HG03139 (cell line): Measurements from ENCODE around the gene SFMBT2.
"Not testable (repeated sequence)": the region's sequence is repeated elsewhere in the genome, so short reads cannot be mapped to it uniquely, and the experiment has no call there.

Experiments used
- ATAC-seq: cut with Tn5 transposase; IDR thresholded peaks from one replicate; pipeline ENCODE4 v1.9.1; 2021; ENCODE audit not compliant: unreplicated experiment

Gene SFMBT2

GRCh38 chr10:7333961-7334641 lies 76.7 kb downstream of the SFMBT2 start:
- ATAC-seq: no peak

- ATAC-seq: no peak
These were observed 81.6 kb downstream of the SFMBT2 start for GRCh38 chr10:7329219-7329618.

GRCh38 chr10:7327885-7328284 lies 82.9 kb downstream of the SFMBT2 start:
- ATAC-seq: no peak

- no peak for ATAC-seq
These were observed 88.2 kb downstream of the SFMBT2 start for GRCh38 chr10:7322623-7323022.

GRCh38 chr10:7320072-7320471 lies 90.8 kb downstream of the SFMBT2 start:
- no peak for ATAC-seq

- ATAC-seq: no peak
These were observed 91.2 kb downstream of the SFMBT2 start for GRCh38 chr10:7319632-7320031.

- ATAC-seq: no peak
These were observed 92.0 kb downstream of the SFMBT2 start for GRCh38 chr10:7318836-7319235.

- no peak for ATAC-seq
These were observed 92.9 kb downstream of the SFMBT2 start for GRCh38 chr10:7317786-7318446.

- no peak for ATAC-seq
These were observed 94.0 kb downstream of the SFMBT2 start for GRCh38 chr10:7316839-7317238.

- no peak for ATAC-seq
These were observed 94.9 kb downstream of the SFMBT2 start for GRCh38 chr10:7315906-7316305.

GRCh38 chr10:7314170-7314569 lies 96.7 kb downstream of the SFMBT2 start:
- ATAC-seq: no peak

GRCh38 chr10:7312488-7312857 lies 98.4 kb downstream of the SFMBT2 start:
- no peak for ATAC-seq

GRCh38 chr10:7311850-7312487 lies 98.9 kb downstream of the SFMBT2 start:
- not testable (repeated sequence) for ATAC-seq

GRCh38 chr10:7311218-7311849 lies 99.5 kb downstream of the SFMBT2 start:
- ATAC-seq: no peak

- ATAC-seq: no peak
These were observed 100.8 kb downstream of the SFMBT2 start for GRCh38 chr10:7310076-7310475.

- ATAC-seq: no peak
These were observed 102.0 kb downstream of the SFMBT2 start for GRCh38 chr10:7308826-7309225.

- no peak for ATAC-seq
These were observed 104.2 kb downstream of the SFMBT2 start for GRCh38 chr10:7306616-7307015.

GRCh38 chr10:7306147-7306546 lies 104.7 kb downstream of the SFMBT2 start:
- no peak for ATAC-seq

GRCh38 chr10:7305053-7305452 lies 105.8 kb downstream of the SFMBT2 start:
- ATAC-seq: no peak

- no peak for ATAC-seq
These were observed 106.7 kb downstream of the SFMBT2 start for GRCh38 chr10:7304110-7304509.

- no peak for ATAC-seq
These were observed 107.8 kb downstream of the SFMBT2 start for GRCh38 chr10:7302930-7303557.
